ENCODE data around the gene NEU4. TPM values are rescaled to one million over a fixed set of nuclear protein-coding genes. Genes with fewer than 3 reads are reported as not detected.
A peak's percentile ranks its signal among the peaks of the same experiment; 100 is the strongest.

The NEU4 gene
- total and polyA plus RNA-seq, 9 of the 15 experiments (the other 6 are each of a cell fraction or from before 2014, with no cell fraction given): 0.01 to 0.40 TPM; not detected in 7

DNA sequence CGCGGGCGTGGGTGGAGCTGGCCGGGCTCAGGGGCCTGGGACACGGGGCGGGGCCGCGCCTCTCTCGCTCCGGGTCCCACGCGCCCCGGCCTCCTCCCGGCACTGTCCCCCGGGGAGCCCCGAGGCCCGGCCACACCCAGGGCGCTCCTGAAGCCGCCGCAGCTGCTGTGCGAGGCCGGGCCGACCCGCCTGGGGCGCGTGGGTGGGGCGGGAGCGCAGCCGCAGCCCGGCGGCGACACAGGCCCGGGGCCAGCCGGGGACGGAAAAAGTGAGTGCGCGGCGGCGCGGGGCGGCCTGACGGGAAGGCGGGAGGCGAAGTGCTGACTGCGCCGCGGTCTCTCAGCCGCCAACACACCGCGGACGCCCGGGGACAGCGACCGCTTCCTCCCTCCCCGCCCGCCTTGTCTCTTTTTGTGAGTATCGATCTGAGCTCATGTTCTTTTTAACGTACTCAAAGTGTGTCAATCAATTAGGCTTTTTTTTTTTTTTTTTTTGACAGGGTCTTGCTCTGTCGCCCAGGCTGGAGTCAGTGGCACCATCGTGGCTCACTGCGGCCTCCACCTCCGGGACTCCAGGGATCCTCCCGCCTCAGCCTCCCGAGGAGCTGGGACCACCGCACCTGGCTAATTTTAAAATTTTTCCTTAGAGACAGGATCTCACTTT, 35.2 kb downstream of the NEU4 start (continued):
- TF ChIP-seq, protein P1, sequence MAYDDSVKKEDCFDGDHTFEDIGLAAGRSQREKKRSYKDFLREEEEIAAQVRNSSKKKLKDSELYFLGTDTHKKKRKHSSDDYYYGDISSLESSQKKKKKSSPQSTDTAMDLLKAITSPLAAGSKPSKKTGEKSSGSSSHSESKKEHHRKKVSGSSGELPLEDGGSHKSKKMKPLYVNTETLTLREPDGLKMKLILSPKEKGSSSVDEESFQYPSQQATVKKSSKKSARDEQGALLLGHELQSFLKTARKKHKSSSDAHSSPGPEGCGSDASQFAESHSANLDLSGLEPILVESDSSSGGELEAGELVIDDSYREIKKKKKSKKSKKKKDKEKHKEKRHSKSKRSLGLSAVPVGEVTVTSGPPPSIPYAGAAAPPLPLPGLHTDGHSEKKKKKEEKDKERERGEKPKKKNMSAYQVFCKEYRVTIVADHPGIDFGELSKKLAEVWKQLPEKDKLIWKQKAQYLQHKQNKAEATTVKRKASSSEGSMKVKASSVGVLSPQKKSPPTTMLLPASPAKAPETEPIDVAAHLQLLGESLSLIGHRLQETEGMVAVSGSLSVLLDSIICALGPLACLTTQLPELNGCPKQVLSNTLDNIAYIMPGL (CRISPR knock-in tag; IDR thresholded peaks at IDR 0.05): no peak
- no peak for TF ChIP-seq NFIC (IDR thresholded peaks at IDR 0.05)
- no peak for TF ChIP-seq HNRNPLL (IDR thresholded peaks at IDR 0.05; ENCODE audit: low read depth, low read length, poor library complexity, severe bottlenecking)
- TF ChIP-seq THRAP3 (IDR thresholded peaks at IDR 0.05; ENCODE audit: borderline replicate concordance): no peak
- TF ChIP-seq CCAR2 (IDR thresholded peaks at IDR 0.05; ENCODE audit: low read depth, low read length): no peak
- peak; percentile 14 to 77; a peak in 2 of 4 replicates for TF ChIP-seq MAZ (CRISPR knock-in tag; conservative IDR thresholded peaks at IDR 0.05 in 1 of 2, IDR thresholded peaks at IDR 0.05 in 1 of 2)
- TF ChIP-seq ZNF134 (CRISPR knock-in tag; conservative IDR thresholded peaks at IDR 0.05): no peak
- no peak for TF ChIP-seq NR4A1 (CRISPR knock-in tag; IDR thresholded peaks at IDR 0.05)
- no peak for TF ChIP-seq NR4A1 (tag; IDR thresholded peaks at IDR 0.05)
- TF ChIP-seq BRD9 (IDR thresholded peaks at IDR 0.05; ENCODE audit: low read depth, partially characterized antibody): no peak
- no peak for TF ChIP-seq NR3C1 (CRISPR knock-in tag; IDR thresholded peaks at IDR 0.05)
- no peak for TF ChIP-seq ARNT (IDR thresholded peaks at IDR 0.05)
- TF ChIP-seq, protein P2, sequence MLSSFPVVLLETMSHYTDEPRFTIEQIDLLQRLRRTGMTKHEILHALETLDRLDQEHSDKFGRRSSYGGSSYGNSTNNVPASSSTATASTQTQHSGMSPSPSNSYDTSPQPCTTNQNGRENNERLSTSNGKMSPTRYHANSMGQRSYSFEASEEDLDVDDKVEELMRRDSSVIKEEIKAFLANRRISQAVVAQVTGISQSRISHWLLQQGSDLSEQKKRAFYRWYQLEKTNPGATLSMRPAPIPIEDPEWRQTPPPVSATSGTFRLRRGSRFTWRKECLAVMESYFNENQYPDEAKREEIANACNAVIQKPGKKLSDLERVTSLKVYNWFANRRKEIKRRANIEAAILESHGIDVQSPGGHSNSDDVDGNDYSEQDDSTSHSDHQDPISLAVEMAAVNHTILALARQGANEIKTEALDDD (IDR thresholded peaks at IDR 0.05): no peak
- TF ChIP-seq, protein P3, sequence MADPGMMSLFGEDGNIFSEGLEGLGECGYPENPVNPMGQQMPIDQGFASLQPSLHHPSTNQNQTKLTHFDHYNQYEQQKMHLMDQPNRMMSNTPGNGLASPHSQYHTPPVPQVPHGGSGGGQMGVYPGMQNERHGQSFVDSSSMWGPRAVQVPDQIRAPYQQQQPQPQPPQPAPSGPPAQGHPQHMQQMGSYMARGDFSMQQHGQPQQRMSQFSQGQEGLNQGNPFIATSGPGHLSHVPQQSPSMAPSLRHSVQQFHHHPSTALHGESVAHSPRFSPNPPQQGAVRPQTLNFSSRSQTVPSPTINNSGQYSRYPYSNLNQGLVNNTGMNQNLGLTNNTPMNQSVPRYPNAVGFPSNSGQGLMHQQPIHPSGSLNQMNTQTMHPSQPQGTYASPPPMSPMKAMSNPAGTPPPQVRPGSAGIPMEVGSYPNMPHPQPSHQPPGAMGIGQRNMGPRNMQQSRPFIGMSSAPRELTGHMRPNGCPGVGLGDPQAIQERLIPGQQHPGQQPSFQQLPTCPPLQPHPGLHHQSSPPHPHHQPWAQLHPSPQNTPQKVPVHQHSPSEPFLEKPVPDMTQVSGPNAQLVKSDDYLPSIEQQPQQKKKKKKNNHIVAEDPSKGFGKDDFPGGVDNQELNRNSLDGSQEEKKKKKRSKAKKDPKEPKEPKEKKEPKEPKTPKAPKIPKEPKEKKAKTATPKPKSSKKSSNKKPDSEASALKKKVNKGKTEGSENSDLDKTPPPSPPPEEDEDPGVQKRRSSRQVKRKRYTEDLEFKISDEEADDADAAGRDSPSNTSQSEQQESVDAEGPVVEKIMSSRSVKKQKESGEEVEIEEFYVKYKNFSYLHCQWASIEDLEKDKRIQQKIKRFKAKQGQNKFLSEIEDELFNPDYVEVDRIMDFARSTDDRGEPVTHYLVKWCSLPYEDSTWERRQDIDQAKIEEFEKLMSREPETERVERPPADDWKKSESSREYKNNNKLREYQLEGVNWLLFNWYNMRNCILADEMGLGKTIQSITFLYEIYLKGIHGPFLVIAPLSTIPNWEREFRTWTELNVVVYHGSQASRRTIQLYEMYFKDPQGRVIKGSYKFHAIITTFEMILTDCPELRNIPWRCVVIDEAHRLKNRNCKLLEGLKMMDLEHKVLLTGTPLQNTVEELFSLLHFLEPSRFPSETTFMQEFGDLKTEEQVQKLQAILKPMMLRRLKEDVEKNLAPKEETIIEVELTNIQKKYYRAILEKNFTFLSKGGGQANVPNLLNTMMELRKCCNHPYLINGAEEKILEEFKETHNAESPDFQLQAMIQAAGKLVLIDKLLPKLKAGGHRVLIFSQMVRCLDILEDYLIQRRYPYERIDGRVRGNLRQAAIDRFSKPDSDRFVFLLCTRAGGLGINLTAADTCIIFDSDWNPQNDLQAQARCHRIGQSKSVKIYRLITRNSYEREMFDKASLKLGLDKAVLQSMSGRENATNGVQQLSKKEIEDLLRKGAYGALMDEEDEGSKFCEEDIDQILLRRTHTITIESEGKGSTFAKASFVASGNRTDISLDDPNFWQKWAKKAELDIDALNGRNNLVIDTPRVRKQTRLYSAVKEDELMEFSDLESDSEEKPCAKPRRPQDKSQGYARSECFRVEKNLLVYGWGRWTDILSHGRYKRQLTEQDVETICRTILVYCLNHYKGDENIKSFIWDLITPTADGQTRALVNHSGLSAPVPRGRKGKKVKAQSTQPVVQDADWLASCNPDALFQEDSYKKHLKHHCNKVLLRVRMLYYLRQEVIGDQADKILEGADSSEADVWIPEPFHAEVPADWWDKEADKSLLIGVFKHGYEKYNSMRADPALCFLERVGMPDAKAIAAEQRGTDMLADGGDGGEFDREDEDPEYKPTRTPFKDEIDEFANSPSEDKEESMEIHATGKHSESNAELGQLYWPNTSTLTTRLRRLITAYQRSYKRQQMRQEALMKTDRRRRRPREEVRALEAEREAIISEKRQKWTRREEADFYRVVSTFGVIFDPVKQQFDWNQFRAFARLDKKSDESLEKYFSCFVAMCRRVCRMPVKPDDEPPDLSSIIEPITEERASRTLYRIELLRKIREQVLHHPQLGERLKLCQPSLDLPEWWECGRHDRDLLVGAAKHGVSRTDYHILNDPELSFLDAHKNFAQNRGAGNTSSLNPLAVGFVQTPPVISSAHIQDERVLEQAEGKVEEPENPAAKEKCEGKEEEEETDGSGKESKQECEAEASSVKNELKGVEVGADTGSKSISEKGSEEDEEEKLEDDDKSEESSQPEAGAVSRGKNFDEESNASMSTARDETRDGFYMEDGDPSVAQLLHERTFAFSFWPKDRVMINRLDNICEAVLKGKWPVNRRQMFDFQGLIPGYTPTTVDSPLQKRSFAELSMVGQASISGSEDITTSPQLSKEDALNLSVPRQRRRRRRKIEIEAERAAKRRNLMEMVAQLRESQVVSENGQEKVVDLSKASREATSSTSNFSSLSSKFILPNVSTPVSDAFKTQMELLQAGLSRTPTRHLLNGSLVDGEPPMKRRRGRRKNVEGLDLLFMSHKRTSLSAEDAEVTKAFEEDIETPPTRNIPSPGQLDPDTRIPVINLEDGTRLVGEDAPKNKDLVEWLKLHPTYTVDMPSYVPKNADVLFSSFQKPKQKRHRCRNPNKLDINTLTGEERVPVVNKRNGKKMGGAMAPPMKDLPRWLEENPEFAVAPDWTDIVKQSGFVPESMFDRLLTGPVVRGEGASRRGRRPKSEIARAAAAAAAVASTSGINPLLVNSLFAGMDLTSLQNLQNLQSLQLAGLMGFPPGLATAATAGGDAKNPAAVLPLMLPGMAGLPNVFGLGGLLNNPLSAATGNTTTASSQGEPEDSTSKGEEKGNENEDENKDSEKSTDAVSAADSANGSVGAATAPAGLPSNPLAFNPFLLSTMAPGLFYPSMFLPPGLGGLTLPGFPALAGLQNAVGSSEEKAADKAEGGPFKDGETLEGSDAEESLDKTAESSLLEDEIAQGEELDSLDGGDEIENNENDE (IDR thresholded peaks at IDR 0.05; ENCODE audit: low read depth, low read length): no peak
- TF ChIP-seq YBX1 (IDR thresholded peaks at IDR 0.05): no peak

Data from K562 (cell line).